ENCODE results near the gene SUGCT. TPM values are rescaled to one million over a fixed set of nuclear protein-coding genes. Genes with fewer than 3 reads are reported as not detected.

The SUGCT gene
- total RNA-seq, 1 donor from 2014 or later, result 1.2 TPM

DNA sequence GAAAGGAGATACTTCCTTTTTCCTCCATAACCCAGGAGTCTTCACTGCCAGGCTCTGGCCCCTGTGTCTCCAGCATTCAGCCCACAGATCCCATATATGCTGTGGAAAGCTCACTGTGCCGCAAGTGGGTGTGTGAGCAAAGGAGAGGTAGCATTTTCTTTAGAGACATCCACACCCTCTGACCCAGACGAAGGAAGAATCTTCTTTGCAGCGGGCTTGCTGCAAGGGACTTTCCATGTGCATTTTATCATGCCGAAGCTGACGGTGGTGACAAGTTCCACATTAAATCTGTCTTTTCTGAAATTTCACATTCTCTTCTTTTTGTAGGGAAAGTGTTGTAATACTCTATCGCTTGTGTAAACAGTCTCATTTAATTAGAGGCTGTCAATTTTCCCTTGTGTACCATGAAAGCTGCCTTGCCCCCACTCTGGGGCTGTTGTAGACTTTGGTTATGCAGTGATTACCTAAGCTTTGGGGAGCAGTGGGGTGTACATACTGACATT, 409.5 kb downstream of the SUGCT start:
- FAIRE-seq (no peak), DNase-seq (ENCODE audit: low spot score in 2 of 2) (no peak)

DNA sequence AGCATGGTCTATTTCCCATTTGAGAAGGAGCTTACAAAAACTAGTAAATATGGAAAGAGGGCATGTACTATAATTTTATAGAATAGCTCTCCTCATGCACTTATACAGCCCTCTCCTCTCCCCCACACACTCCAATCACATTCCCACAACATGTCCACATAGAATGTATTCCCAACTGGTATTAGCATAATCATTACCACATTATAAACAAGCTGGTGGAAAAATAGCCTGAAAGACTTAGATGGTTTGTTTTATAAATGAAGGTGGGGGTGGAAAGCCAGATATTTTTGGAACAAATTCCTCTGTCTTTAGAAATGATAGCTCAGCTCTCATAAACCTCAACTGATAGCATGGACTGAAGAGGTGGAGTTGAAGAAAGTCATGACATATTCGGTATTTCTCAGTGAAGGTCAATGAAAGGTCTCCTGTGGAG, 410.1 kb downstream of the SUGCT start:
- FAIRE-seq (no peak), DNase-seq (ENCODE audit: low spot score in 2 of 2) (no peak)

DNA sequence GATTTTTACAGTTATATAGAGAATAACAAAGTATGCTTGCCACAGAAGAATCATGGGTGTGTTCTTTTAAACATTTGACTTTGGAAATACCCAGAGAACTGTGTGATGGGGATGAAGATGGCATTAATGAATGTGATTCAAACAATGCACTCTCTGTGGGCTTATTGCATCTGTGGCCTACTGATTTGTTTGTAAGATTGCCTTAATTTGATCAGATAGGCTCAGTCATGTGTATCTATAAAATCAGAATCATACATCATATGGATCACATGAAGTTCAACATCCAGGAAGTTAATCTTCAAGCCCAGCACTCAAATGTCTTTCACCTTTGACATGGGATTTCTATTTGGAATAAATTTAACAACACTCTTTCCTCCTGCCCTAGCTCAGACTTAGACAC, 410.9 kb downstream of the SUGCT start:
- FAIRE-seq, result no peak
- no peak for DNase-seq (ENCODE audit: low spot score in 2 of 2)

DNA sequence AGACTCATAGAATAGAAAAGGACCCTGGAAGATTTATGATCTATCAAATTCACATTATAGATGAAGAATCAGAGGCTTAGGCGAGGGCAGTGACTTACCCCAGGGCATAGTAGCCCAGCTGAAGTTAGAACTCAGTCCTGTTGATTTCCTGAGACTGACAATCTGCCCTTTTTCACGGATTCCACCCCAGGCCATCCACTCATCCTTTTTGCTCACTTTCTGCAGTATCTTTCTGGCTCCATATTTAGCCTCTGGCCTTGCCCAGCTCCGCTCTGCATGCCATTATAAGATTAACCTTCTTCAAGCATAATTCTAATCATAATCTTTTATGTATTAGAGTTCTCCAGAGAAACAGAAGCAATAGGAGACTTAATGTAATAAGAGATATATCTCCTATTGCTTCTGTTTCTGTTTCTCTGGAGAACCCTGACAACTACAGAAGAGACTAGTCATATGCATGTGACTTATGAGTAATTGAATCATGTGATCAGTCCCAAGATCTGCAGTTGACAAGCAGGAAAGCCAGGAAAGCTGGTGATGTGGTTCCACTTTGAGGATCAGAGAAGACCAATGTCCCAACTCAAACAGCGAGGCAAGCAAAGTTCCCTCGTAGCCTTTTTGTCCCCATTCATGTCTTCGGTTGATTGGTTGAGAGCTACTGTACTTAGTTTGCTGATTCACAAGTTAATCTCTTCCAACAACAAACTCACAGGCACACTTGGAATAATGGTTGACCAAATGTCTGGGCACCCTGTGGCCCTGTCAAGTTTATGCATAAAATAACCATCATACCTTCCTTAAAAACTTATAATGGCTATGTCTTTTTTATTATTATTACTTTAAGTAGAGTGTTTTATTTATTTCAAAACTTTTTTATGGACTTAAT, 412.1 kb downstream of the SUGCT start:
- no peak for FAIRE-seq
- no peak for DNase-seq (ENCODE audit: low spot score in 2 of 2)

DNA sequence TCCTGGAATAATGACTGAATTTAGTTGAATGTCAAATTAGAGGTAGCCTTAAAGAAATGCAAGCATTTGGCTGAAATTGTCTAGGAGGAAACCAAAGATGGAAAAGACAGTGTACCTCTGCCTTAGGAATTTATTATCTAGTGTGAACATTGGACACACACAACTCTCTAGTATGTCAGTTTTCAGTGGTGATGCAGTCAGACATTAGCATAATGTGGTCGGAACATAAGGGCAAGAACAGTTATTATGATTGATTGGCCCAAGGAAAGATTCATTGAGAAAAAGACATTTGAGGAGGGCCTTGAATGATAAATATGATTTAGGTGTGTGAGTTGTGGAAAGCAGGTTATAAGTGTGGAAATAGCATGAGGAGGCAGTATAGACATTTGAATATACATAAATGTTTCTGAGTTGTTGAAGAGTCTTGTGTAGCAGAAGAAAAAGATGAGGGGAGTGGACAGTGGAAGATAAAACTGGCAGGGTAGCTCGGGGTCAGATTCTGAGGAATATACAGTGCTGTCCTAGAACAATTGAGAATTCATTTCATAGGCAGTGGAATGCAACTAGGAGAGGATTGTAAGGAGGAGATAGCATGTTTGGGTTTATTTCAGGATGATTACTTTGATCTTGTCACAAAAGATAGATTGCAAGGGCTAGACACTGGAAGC, 414.7 kb downstream of the SUGCT start:
- DNase-seq (ENCODE audit: low spot score in 2 of 2), result no peak
- no peak for FAIRE-seq

DNA sequence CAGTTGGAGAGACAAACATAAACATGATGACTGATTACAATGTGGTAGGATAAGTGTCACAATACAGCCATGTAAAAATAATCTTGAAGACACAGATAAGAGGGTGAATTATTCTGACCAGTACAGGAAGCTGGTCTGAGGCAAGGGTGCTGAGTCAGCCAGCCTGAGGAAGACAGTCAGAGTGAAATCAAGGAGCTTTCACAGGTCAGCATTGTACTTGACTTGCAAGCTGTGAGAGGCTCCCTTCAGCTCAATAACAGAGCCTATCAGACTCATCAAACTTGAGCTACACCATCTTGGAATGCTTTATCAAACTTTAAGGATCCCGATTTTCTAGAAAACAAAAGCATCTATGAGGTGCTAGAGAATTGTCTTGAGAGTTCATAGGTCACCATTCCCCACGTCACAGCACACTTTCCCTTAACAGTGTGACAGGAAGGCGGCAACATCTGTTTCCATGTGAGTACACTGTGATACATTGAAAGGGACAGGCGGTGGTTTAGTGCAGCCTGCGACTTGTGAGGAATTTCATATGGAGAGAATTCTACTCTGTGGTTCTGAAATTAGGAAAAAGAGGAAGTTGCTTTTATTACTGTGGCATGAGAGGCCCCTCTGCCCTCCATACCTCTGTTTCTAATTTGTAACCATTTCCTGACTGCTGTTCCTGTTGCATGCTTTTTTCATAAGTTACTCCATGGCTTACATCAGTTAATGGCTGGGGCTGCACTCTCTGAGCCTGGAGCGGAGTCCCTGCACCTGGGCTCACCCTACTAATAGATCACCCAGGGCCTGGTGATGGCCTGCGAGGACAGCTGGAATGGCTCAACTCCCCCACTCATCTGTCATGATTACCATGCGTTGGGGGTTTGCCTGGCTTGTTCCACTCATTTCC, 417.1 kb downstream of the SUGCT start:
- FAIRE-seq (no peak), DNase-seq (ENCODE audit: low spot score in 2 of 2) (no peak)

DNA sequence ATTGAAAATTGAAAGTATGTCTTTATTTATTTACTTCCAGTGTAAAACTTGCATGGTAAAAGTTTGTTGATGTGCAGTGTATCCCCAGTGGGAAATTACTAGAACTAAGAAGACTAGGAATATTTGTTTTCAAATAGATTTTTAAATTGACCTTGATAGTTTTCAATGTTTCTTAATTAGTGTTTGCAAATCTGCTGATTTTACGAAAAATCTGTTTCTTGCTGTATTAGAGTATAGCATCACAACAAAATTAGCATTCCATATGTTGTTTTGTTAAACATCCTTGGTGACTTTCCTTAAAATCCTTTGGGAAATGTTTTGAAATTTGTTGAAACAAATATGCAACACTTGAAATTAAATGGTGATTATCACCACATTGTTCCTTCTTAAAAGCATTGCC, 425.9 kb downstream of the SUGCT start:
- DNase-seq (ENCODE audit: low spot score in 2 of 2) (no peak), FAIRE-seq (no peak)

DNA sequence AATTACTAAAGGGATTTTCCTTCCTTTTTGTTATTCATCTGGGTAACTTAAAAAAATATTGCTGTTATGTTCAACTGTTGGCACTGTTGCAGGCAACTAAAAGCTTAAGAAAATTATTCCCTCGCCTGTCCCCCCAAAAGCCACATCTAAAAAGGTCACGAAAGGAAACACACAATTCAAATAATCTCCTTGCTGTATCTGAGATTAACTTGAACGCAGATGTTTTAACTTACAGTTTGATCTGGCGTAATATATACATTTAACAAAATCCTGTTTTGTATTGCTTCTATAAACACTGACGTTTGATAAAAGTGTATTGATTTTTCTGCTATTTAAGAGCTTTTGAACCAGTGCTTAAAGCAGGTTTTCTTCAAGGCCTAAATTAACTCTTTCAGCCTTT, 432.1 kb downstream of the SUGCT start:
- FAIRE-seq, result no peak
- DNase-seq (ENCODE audit: low spot score in 2 of 2), result no peak

DNA sequence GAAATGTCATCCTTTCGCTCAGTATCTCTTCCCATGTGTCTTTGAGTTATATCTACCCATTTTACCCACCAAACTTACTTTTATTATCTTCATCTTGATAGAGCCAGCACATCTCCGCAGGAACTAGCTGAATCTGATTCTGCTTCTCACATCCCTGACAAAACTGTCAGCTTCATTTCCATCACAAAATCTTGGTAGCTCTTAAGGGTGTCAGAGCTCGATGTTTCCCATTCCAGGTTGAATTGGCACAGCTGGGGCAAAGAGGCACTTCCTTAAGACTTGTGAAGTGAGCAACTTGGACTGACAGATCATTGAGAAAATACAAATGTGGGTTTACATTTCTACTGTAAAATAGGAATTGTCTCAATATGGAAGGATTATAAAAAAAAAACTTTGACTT, 434.5 kb downstream of the SUGCT start:
- DNase-seq (ENCODE audit: low spot score in 2 of 2) (no peak), FAIRE-seq (no peak)

DNA sequence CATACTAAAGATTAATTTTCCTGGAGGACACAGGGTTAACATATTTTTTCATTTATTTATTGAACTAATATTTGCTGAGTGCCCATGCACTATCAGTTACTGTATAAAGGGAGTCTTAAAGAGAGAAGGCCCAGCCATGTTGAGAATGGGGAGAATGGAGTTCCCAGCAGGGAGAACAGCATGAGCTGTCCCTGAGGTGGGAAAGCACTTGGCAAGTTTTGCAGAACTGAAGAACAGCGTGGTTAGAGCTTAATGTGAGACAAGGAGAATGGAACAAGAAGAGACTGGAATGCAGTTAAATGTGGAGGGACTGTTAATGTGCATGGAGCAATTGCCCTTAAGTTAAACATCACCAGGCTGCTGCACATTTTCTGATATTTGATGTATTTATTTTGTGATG, 435.4 kb downstream of the SUGCT start:
- DNase-seq (ENCODE audit: low spot score in 2 of 2), result peak in 1 of 2 donors; percentile 5
- no peak for FAIRE-seq

DNA sequence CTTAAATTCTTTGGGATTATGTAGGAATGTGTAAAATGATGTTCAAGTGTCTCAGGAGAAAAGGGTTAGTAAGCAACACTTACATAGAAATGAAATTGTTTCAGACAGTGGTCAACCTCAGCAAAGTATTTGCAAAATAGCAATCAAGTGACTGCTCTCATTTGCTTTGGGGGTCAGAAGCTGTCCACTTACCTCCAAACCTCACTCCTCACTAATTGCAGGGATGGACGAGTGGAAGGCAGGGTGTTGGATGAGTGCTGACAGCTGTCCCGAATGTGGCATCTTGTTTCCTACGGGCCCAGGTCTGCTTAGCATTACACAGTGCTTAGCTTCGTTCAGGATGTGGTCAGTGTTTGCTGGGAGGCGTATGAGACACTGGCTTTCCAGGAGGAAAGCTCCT, 437.0 kb downstream of the SUGCT start:
- DNase-seq (ENCODE audit: low spot score in 2 of 2) (no peak), FAIRE-seq (no peak)

DNA sequence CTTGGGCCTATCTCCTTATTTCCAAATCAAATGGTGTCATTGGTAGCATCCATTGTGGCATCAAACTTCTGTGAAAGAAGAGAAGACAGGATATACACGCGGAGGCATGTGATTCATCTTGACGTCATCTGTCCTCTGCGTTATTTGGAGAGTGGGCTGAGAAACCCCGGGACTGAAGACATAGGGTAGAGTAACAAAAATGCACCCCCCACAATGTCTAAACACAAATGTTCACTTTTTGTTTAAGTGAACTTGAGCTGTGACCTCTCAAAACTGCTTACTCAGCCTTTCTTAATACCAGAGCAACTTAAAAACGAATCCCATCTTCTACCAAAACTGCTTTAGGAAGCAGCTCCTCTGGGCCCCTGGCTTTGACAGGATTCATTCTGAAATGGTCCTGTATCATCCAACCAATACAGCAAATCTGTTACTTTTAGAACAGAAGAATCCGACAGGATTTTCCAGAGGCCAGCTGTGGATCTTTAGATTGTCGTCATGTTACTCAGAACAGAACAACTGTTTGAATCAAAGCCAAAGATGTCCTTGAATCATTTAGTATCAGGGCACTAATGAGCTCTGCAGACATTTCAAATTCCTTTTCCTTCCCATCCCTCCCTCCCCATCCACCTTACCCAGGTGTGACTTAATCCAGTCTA, 438.1 kb downstream of the SUGCT start:
- no peak for DNase-seq (ENCODE audit: low spot score in 2 of 2)
- no peak for FAIRE-seq

DNA sequence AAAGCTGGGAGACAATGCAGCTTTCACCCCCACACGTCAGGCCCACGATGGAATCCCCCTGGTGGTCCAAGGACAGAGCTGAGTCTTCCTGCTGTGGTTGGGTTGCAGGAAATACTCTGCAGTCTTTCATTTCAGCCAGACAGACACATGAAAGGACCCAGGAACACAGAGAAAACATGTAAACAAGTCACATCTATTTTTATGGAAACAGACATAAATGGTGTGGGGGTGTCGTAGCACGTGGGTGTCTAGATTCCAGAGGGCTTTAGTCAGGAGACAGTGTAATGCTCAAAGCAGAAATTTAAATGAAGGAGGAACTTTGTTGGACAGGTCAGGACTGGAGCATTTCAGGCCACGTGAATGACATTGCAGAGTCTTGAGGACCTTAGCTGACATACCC, 444.6 kb downstream of the SUGCT start:
- DNase-seq (ENCODE audit: low spot score in 2 of 2), result no peak
- FAIRE-seq, result no peak

DNA sequence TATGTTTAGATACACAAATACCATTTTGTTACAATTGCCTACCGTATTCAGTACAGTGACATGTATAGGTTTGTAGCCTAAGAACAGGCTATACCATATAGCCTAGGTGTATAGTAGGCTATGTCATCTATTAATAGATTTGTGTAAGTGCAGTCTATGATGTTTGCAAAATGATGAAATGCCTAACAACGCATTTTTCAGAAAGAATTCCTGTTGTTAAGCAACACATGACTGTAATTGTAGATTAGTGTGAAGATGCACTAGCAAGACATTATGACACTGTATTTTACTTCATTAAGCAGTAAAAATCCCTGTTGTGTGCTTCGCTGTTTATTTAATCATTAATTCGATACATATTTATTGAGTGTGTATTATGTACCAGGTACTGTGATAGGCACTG, 446.0 kb downstream of the SUGCT start:
- DNase-seq (ENCODE audit: low spot score in 2 of 2) (no peak), FAIRE-seq (no peak)

DNA sequence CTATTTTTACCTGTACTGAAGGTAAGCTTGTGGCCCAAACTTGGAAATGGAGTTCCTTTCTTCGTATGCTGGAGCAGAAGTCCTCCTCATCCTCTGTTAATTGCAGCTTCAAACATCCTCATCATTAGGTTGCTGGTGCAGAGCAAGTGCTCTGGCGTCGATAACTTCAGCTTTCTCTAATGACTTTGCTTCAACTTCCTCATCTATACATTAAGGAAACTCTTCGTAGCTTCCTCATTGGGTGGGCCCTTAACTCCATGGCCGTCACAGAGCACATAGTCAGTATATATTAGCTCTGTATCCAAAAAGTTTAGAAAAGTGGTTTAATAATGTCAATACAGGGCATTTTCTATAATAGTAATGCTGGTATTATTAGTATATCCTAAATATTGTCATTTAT, 447.7 kb downstream of the SUGCT start:
- no peak for DNase-seq (ENCODE audit: low spot score in 2 of 2)
- no peak for FAIRE-seq

DNA sequence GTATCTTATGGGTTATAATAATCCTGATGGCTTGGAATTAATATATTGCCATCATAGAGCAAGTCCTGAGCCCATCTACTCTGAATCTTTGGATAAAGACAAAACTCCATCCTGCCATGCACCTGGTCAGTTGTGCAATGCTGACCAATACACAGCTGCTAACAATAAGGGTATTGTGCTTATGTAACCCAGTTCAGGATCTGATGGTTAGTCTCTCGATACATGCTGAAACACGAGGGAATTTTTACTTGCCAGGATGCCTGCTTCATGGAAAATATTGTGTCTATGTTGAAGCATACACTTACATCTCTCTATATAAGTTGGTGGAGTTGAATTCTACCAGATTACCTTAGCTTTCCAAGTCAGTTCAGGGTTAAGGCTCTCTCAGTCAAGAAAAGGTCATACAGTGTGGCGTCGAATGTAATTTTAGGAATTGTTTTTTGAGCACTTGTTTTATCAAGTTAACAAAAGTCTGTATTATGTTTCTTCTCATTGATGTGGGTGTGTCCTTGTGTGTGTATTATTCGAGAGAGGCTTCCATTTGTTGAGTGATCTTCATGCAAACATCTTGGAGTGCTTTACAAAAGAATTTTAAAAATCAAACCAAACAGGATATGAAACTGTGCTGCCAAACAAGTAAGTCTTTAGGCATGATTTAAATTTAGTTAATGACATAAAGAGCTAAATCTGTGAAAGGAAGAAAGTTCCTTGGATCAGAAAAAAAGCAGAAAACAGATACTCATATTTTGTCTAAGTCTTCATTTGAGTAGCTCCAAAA, 449.1 kb downstream of the SUGCT start:
- FAIRE-seq, result no peak
- DNase-seq (ENCODE audit: low spot score in 2 of 2), result no peak

DNA sequence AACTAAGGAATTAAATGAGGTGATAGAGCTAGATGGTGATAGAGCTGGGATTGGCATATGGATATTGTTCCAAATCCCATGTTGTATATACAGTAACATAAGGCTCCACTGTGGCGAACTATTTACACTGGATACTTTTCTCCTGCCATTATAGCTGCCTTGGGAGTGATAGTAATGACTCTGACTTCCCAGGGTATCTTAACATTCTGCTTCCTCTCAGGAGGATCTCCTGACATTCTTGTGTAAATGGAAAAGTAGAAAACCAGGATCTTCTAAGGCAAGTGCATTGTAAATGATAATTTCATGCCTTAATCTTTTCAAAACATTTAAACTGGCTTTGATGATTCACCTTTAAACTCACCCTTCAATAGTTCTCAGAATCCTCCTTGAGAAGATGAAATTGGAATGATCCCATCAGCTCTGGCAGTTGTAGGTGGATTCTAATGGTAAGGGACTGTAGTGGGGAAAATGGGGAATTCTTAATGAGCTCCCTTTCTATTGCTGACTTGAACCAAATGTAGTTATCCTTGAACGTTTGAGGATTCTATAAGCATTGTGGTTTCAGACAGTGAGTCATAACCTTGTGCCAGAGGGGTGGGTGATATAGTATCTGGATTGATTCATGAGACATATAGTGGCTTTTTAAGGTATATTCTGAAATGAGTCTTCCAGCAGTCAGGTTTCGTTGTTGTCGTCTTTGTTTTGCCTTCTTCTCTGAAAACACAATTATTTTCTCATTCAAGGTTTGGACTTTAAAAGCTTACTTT, 450.0 kb downstream of the SUGCT start:
- FAIRE-seq (no peak), DNase-seq (ENCODE audit: low spot score in 2 of 2) (no peak)

DNA sequence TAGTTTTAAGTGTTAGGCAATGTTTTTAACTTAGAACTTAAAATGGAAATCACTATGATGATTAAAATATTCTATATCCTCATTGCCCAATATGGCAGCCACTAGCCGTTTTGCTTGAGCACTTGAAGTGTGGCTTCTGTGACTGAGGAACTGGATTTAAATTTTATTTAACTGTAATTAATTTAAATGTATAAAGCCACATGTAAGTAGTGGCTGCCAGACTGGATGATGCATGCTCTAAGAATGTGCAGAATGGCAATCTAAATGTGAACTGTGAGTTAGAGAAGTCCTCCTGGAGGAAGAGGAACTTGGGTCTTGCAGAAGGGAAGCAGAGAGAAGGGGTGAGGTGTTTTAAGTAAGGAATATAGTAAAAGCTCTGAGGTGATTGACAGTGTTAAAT, 451.4 kb downstream of the SUGCT start:
- DNase-seq (ENCODE audit: low spot score in 2 of 2) (no peak), FAIRE-seq (no peak)

DNA sequence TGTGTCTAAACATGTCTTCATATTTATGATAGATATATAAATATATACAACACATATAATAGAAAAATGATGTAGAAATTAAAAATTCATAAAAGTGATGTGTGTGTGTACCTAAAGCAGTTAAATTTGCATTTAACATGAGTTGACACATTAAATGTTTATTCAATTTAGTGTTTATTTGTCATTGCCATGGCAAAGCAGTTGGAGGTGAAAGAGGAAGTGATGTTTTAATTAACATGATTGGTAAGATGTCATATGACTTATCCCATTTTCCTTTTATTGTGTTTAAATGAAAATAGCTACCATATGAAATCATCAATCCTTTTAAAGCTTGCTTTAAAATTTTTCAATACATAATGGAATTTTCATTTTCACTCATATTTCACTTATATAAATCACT, 452.6 kb downstream of the SUGCT start:
- DNase-seq (ENCODE audit: low spot score in 2 of 2) (no peak), FAIRE-seq (peak; percentile 57)
